ENCODE measurements around the gene PCDHA12. TPM values are rescaled to one million over a fixed set of nuclear protein-coding genes. Genes with fewer than 3 reads are reported as not detected.
"Not testable (repeated sequence)": the region's sequence is repeated elsewhere in the genome, so short reads cannot be mapped to it uniquely, and the experiment has no call there.

The PCDHA12 gene
- total RNA-seq: under 1 TPM in 1 of 2 donors, not detected in 1; 0.57 TPM
- under 1 TPM in 1 of 2 donors, not detected in 1; 0.05 TPM for polyA plus RNA-seq
- long read RNA-seq, donor 1: 0 reads
- long read RNA-seq, donor 2: 0 reads

DNA sequence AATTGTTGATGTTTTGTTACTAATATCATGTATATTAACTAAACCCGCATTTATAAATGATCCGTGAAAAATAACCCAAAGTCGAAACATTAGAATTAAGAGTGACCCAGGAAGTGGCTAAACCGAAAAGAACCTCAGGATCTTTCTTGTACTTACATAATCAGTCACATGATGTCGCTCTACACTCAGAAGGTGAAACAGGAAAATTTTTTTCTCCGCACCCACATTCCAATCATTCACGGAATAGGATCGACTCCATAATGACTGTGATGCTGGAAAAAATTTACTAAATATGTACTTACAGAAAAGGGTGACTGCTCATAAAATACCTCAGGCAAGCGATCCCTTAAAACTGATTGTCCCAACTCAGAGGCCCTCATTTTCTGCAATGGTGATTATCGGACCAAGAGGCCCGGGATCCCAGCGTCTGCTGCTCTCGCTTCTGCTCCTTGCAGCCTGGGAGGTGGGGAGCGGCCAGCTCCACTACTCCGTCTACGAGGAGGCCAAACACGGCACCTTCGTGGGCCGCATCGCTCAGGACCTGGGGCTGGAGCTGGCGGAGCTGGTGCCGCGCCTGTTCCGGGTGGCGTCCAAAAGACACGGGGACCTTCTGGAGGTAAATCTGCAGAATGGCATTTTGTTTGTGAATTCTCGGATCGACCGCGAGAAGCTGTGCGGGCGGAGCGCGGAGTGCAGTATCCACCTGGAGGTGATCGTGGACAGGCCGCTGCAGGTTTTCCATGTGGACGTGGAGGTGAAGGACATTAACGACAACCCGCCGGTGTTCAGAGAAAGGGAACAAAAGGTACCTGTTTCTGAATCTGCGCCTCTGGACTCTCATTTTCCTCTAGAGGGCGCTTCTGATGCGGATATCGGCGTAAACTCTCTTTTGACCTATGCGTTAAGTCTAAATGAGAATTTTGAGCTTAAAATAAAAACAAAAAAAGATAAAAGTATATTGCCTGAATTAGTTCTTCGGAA, at the start of gene PCDHA12:
Gene PCDHA12, plus strand, starts transcription at position 224 of the 981 bp plus-strand sequence. Its CDS starts 165 bp downstream, at position 389.
- Histone ChIP-seq H3K36me3 (ENCODE audit: control insufficient read depth in 1 of 2, insufficient read depth in 2 of 2, low read length in 1 of 2) (no peaks in the 10 kb centered on the region), H3K27me3 (ENCODE audit: control insufficient read depth in 1 of 2, insufficient read depth in 2 of 2, low read length in 1 of 2) (peaks cover 0 to 3% of the 10 kb centered on the region in 2 donors), H3K4me1 (ENCODE audit: control insufficient read depth in 1 of 2, insufficient read depth in 2 of 2, low read length in 2 of 2) (no peaks in the 10 kb centered on the region), H3K4me3 (ENCODE audit: low read length in 2 of 2) (peak within 1 kb of the TSS in 1 of 2 donors; percentile 20), H3K27ac (ENCODE audit: low read depth in 1 of 2, low read length in 2 of 2) (no peak within 1 kb of the TSS), H3K9me3 (ENCODE audit: control insufficient read depth, low read length) (peaks cover 23% of the 10 kb centered on the region)
- no peak for DNase-seq
- no peak for ATAC-seq (ENCODE audit: low FRiP score)
- 10 to 16% methylated on average over 47 of the region's 47 CpGs for WGBS, 2 donors
- intact Hi-C loops (cut with DNase I): no loop called here

- Histone ChIP-seq H3K36me3 (ENCODE audit: control insufficient read depth in 1 of 2, insufficient read depth in 2 of 2, low read length in 1 of 2) (no peaks in the 10 kb centered on the region), H3K4me3 (ENCODE audit: low read length in 2 of 2) (peak within 1 kb of the TSS in 1 of 2 donors; percentile 22), H3K27ac (ENCODE audit: low read depth in 1 of 2, low read length in 2 of 2) (no peak within 1 kb of the TSS), H3K4me1 (ENCODE audit: control insufficient read depth in 1 of 2, insufficient read depth in 2 of 2, low read length in 2 of 2) (no peaks in the 10 kb centered on the region), H3K27me3 (ENCODE audit: control insufficient read depth in 1 of 2, insufficient read depth in 2 of 2, low read length in 1 of 2) (no peaks in the 10 kb centered on the region), H3K9me3 (ENCODE audit: control insufficient read depth, low read length) (peaks cover 27% of the 10 kb centered on the region)
- intact Hi-C loops (cut with DNase I): no loop called here
- DNase-seq (no peak), ATAC-seq (ENCODE audit: low FRiP score) (no peak)
- 10 to 17% methylated on average over 27 of the region's 27 CpGs for WGBS, 2 donors
These were observed 47.3 kb upstream of the PCDHA12 start, which contains the start of gene PCDHA6 for GRCh38 chr5:140827704-140828361. Gene PCDHA6 (plus strand): TSS chr5:140827960. CDS start chr5:140828092, 132 bp downstream.

- ATAC-seq (ENCODE audit: low FRiP score) (no peak), DNase-seq (no peak)
- intact Hi-C loops (cut with DNase I): no loop called here
- Histone ChIP-seq H3K9me3 (ENCODE audit: control insufficient read depth, low read length) (peaks cover 24% of the 10 kb centered on the region), H3K36me3 (ENCODE audit: control insufficient read depth in 1 of 2, insufficient read depth in 2 of 2, low read length in 1 of 2) (no peaks in the 10 kb centered on the region), H3K27me3 (ENCODE audit: control insufficient read depth in 1 of 2, insufficient read depth in 2 of 2, low read length in 1 of 2) (no peaks in the 10 kb centered on the region), H3K27ac (ENCODE audit: low read depth in 1 of 2, low read length in 2 of 2) (no peak overlapping the region), H3K4me3 (ENCODE audit: low read length in 2 of 2) (no peak overlapping the region), H3K4me1 (ENCODE audit: control insufficient read depth in 1 of 2, insufficient read depth in 2 of 2, low read length in 2 of 2) (no peaks in the 10 kb centered on the region)
- 9 to 15% methylated on average over 18 of the region's 18 CpGs for WGBS, 2 donors
These were observed 46.8 kb upstream of the PCDHA12 start for GRCh38 chr5:140828362-140828737.

DNA sequence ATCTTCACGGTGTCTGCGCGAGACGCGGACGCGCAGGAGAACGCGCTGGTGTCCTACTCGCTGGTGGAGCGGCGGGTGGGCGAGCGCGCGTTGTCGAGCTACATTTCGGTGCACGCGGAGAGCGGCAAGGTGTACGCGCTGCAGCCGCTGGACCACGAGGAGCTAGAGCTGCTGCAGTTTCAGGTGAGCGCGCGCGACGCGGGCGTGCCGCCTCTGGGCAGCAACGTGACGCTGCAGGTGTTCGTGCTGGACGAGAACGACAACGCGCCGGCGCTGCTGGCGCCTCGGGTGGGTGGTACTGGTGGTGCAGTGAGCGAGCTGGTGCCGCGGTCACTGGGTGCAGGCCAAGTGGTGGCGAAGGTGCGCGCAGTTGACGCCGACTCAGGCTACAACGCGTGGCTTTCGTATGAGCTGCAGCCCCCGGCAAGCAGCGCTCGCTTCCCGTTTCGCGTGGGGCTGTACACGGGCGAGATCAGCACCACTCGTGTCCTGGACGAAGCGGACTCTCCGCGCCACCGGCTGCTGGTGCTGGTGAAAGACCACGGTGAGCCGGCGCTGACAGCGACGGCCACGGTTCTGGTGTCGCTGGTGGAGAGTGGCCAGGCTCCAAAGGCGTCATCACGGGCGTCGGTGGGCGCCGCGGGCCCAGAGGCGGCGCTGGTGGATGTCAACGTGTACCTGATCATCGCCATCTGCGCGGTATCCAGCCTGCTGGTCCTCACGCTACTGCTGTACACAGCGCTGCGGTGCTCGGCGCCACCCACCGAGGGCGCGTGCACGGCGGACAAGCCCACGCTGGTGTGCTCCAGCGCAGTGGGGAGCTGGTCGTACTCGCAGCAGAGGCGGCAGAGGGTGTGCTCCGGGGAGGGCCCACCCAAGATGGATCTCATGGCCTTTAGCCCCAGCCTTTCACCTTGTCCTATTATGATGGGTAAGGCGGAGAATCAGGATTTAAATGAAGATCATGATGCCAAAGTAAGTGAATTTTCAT, 45.3 kb upstream of the PCDHA12 start:
- H3K4me1 ChIP-seq (ENCODE audit: control insufficient read depth in 1 of 2, insufficient read depth in 2 of 2, low read length in 2 of 2); H3K27ac ChIP-seq (ENCODE audit: low read depth in 1 of 2, low read length in 2 of 2); intact Hi-C loops (cut with DNase I); H3K4me3 ChIP-seq (ENCODE audit: low read length in 2 of 2); H3K27me3 ChIP-seq (ENCODE audit: control insufficient read depth in 1 of 2, insufficient read depth in 2 of 2, low read length in 1 of 2); DNase-seq; ATAC-seq (ENCODE audit: low FRiP score); H3K36me3 ChIP-seq (ENCODE audit: control insufficient read depth in 1 of 2, insufficient read depth in 2 of 2, low read length in 1 of 2): not testable (repeated sequence)
- WGBS, 2 donors: 31 to 34% methylated on average over 88 to 106 of the region's 106 CpGs
- H3K9me3 ChIP-seq (ENCODE audit: control insufficient read depth, low read length): peaks cover 20% of the 10 kb centered on the region

GRCh38 chr5:140833993-140834392, 41.1 kb upstream of the PCDHA12 start, which contains the start of gene PCDHA7:
Gene PCDHA7 (plus strand): TSS chr5:140834269. CDS start chr5:140834384, 115 bp downstream.
- intact Hi-C loops (cut with DNase I): no loop called here
- ATAC-seq (ENCODE audit: low FRiP score): no peak
- H3K4me1 ChIP-seq (ENCODE audit: control insufficient read depth in 1 of 2, insufficient read depth in 2 of 2, low read length in 2 of 2): no peaks in the 10 kb centered on the region
- 7 to 10% methylated on average over 8 of the region's 8 CpGs for WGBS, 2 donors
- no peak within 1 kb of the TSS for H3K27ac ChIP-seq (ENCODE audit: low read depth in 1 of 2, low read length in 2 of 2)
- H3K36me3 ChIP-seq (ENCODE audit: control insufficient read depth in 1 of 2, insufficient read depth in 2 of 2, low read length in 1 of 2): no peaks in the 10 kb centered on the region
- peaks cover 24% of the 10 kb centered on the region for H3K9me3 ChIP-seq (ENCODE audit: control insufficient read depth, low read length)
- no peak for DNase-seq
- no peaks in the 10 kb centered on the region for H3K27me3 ChIP-seq (ENCODE audit: control insufficient read depth in 1 of 2, insufficient read depth in 2 of 2, low read length in 1 of 2)
- H3K4me3 ChIP-seq (ENCODE audit: low read length in 2 of 2): no peak within 1 kb of the TSS

DNA sequence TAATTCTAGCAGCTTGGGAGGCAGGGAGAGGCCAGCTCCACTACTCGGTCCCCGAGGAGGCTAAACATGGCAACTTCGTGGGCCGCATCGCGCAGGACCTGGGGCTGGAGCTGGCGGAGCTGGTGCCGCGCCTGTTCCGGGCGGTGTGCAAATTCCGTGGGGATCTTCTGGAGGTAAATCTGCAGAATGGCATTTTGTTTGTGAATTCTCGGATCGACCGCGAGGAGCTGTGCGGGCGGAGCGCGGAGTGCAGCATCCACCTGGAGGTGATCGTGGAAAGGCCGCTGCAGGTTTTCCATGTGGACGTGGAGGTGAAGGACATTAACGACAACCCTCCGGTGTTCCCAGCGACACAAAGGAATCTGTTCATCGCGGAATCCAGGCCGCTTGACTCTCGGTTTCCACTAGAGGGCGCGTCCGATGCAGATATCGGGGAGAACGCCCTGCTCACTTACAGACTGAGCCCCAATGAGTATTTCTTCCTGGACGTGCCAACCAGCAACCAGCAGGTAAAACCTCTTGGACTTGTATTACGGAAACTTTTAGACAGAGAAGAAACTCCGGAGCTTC, 40.6 kb upstream of the PCDHA12 start:
- WGBS, 2 donors: 12 to 16% methylated on average over 26 to 27 of the region's 38 CpGs
- ATAC-seq (ENCODE audit: low FRiP score); DNase-seq; H3K4me3 ChIP-seq (ENCODE audit: low read length in 2 of 2); H3K27me3 ChIP-seq (ENCODE audit: control insufficient read depth in 1 of 2, insufficient read depth in 2 of 2, low read length in 1 of 2); H3K27ac ChIP-seq (ENCODE audit: low read depth in 1 of 2, low read length in 2 of 2); intact Hi-C loops (cut with DNase I); H3K36me3 ChIP-seq (ENCODE audit: control insufficient read depth in 1 of 2, insufficient read depth in 2 of 2, low read length in 1 of 2); H3K4me1 ChIP-seq (ENCODE audit: control insufficient read depth in 1 of 2, insufficient read depth in 2 of 2, low read length in 2 of 2): not testable (repeated sequence)
- peaks cover 21% of the 10 kb centered on the region for H3K9me3 ChIP-seq (ENCODE audit: control insufficient read depth, low read length)

- DNase-seq (peak in 1 of 2 donors; percentile 71), ATAC-seq (ENCODE audit: low FRiP score) (no peak)
- no peak overlapping the region for H3K4me3 ChIP-seq (ENCODE audit: low read length in 2 of 2)
- H3K9me3 ChIP-seq (ENCODE audit: control insufficient read depth, low read length): peaks cover 14% of the 10 kb centered on the region
- no peak overlapping the region for H3K27ac ChIP-seq (ENCODE audit: low read depth in 1 of 2, low read length in 2 of 2)
- intact Hi-C loops (cut with DNase I): no loop called here
- H3K36me3 ChIP-seq (ENCODE audit: control insufficient read depth in 1 of 2, insufficient read depth in 2 of 2, low read length in 1 of 2): no peaks in the 10 kb centered on the region
- WGBS, 2 donors: 33 to 36% methylated on average over 100 to 103 of the region's 103 CpGs
- H3K27me3 ChIP-seq (ENCODE audit: control insufficient read depth in 1 of 2, insufficient read depth in 2 of 2, low read length in 1 of 2): no peaks in the 10 kb centered on the region
- H3K4me1 ChIP-seq (ENCODE audit: control insufficient read depth in 1 of 2, insufficient read depth in 2 of 2, low read length in 2 of 2): no peaks in the 10 kb centered on the region
These were observed 39.2 kb upstream of the PCDHA12 start for GRCh38 chr5:140835622-140836510.
